SK-N-SH treated with all-trans-retinoic acid at 6 μM for 48 hours (cell line): Measurements from ENCODE around the gene CCDC85B.

Experiments
- ATAC-seq: fragments of 200-7000 bp; cut with Tn5 transposase; 3 replicates; pipeline ENCODE4 v1.9.1; 2020; ENCODE audit warnings: mild to moderate bottlenecking, moderate library complexity
- ARNTL ChIP-seq: fragments of 450-650 bp; formaldehyde crosslinking; IDR thresholded peaks from 2 replicates; pipeline ENCODE4 v1.5.0; 2020; ENCODE audit warnings: low read depth, mild to moderate bottlenecking, moderate library complexity, borderline replicate concordance
- BACH2 ChIP-seq: fragments of 250-450 bp; sonication (Bioruptor Pico); IDR thresholded peaks from 2 replicates; pipeline ENCODE4 v1.9.0; 2021; ENCODE audit warnings: mild to moderate bottlenecking, borderline replicate concordance
- CSDC2 ChIP-seq: fragments of 250-450 bp; sonication (Bioruptor Pico); IDR thresholded peaks from 2 replicates; pipeline ENCODE4 v1.5.0; 2020; ENCODE audit warnings: mild to moderate bottlenecking, moderate library complexity
- CSRNP3 ChIP-seq: fragments of 250-450 bp; sonication (Bioruptor Pico); IDR thresholded peaks from 2 replicates; pipeline ENCODE4 v1.5.1; 2021; ENCODE audit warnings: mild to moderate bottlenecking, moderate library complexity
- ESRRG ChIP-seq: fragments of 250-450 bp; sonication (Bioruptor Pico); IDR thresholded peaks from 2 replicates; pipeline ENCODE4 v1.6.1; 2021; ENCODE audit warnings: mild to moderate bottlenecking
- GLIS3 ChIP-seq: fragments of 250-450 bp; sonication (Bioruptor Pico); IDR thresholded peaks from 2 replicates; pipeline ENCODE4 v1.5.0; 2020; ENCODE audit warnings: mild to moderate bottlenecking, moderate library complexity
- ISL1 ChIP-seq: fragments of 250-450 bp; sonication (Bioruptor Pico); IDR thresholded peaks from 2 replicates; pipeline ENCODE4 v2.1.2; 2022; ENCODE audit warnings: mild to moderate bottlenecking, moderate library complexity
- OSR1 ChIP-seq: fragments of 250-450 bp; sonication (Bioruptor Pico); IDR thresholded peaks from 2 replicates; pipeline ENCODE4 v1.8.0; 2022; ENCODE audit warnings: moderate library complexity, mild to moderate bottlenecking, inconsistent platforms
- PATZ1 ChIP-seq: fragments of 250-450 bp; sonication (Bioruptor Pico); IDR thresholded peaks from 2 replicates; pipeline ENCODE4 v1.8.0; 2020; ENCODE audit warnings: mild to moderate bottlenecking, moderate library complexity, borderline replicate concordance
- POU6F1 ChIP-seq: fragments of 250-450 bp; sonication (Bioruptor Pico); IDR thresholded peaks from 2 replicates; pipeline ENCODE4 v1.8.0; 2021; ENCODE audit warnings: low read depth, mild to moderate bottlenecking, moderate library complexity, borderline replicate concordance
- PPARA ChIP-seq: fragments of 250-450 bp; sonication (Bioruptor Pico); IDR thresholded peaks from 2 replicates; pipeline ENCODE4 v1.5.0; 2020; ENCODE audit warnings: mild to moderate bottlenecking, borderline replicate concordance
- RARB ChIP-seq: fragments of 250-450 bp; sonication (Bioruptor Pico); IDR thresholded peaks from 2 replicates; pipeline ENCODE4 v1.8.0; 2021; ENCODE audit warnings: mild to moderate bottlenecking, moderate library complexity
- SNAI2 ChIP-seq: fragments of 250-450 bp; sonication (Bioruptor Pico); IDR thresholded peaks from 2 replicates; pipeline ENCODE4 v1.5.0; 2020; ENCODE audit warnings: mild to moderate bottlenecking, moderate library complexity
- TCF4 ChIP-seq: fragments of 250-450 bp; sonication (Bioruptor Pico); IDR thresholded peaks from 2 replicates; pipeline ENCODE4 v1.8.0; 2021; ENCODE audit warnings: mild to moderate bottlenecking, moderate library complexity, borderline replicate concordance
- TOX ChIP-seq: fragments of 250-450 bp; sonication (Bioruptor Pico); IDR thresholded peaks from 2 replicates; pipeline ENCODE4 v1.8.0; 2021; ENCODE audit warnings: mild to moderate bottlenecking, moderate library complexity, borderline replicate concordance
- TSHZ2 ChIP-seq: fragments of 250-450 bp; sonication (Bioruptor Pico); IDR thresholded peaks from 2 replicates; pipeline ENCODE4 v1.5.0; 2020; ENCODE audit warnings: mild to moderate bottlenecking, moderate library complexity
- ZC3H10 ChIP-seq: fragments of 250-450 bp; sonication (Bioruptor Pico); IDR thresholded peaks from 2 replicates; pipeline ENCODE4 v1.5.1; 2021; ENCODE audit warnings: mild to moderate bottlenecking, moderate library complexity
- ZFP3 ChIP-seq: fragments of 250-450 bp; sonication (Bioruptor Pico); IDR thresholded peaks from 2 replicates; pipeline ENCODE4 v1.5.0; 2020; ENCODE audit warnings: mild to moderate bottlenecking, moderate library complexity
- ZFP30 ChIP-seq: fragments of 450-650 bp; formaldehyde crosslinking; IDR thresholded peaks from 2 replicates; pipeline ENCODE4 v1.5.0; 2022; ENCODE audit warnings: mild to moderate bottlenecking, moderate library complexity
- ZNF565 ChIP-seq: fragments of 450-650 bp; formaldehyde crosslinking; conservative IDR thresholded peaks from 2 replicates; pipeline ENCODE4 v1.5.0; 2020; ENCODE audit warnings: low read depth, mild to moderate bottlenecking, moderate library complexity
- ZNF70 ChIP-seq: fragments of 450-650 bp; formaldehyde crosslinking; IDR thresholded peaks from 2 replicates; pipeline ENCODE4 v1.5.0; 2020; ENCODE audit warnings: mild to moderate bottlenecking, moderate library complexity
- ZNF8 ChIP-seq: fragments of 450-650 bp; formaldehyde crosslinking; IDR thresholded peaks from 2 replicates; pipeline ENCODE4 v1.5.0; 2020; ENCODE audit warnings: mild to moderate bottlenecking, moderate library complexity

CCDC85B gene

GRCh38 chr11:65903068-65903481 is 12.6 kb downstream of the CCDC85B start:
- TF ChIP-seq ZFP3 (CRISPR knock-in tag), result no peak
- no peak for TF ChIP-seq CSDC2 (CRISPR knock-in tag)
- no peak for TF ChIP-seq OSR1 (CRISPR knock-in tag)
- TF ChIP-seq ZC3H10, result no peak
- no peak for TF ChIP-seq RARB (CRISPR knock-in tag)
- no peak for TF ChIP-seq ISL1 (CRISPR knock-in tag)
- no peak for TF ChIP-seq BACH2 (CRISPR knock-in tag)
- no peak for TF ChIP-seq ZNF8 (CRISPR knock-in tag)
- no peak for TF ChIP-seq TSHZ2 (CRISPR knock-in tag)
- TF ChIP-seq GLIS3 (CRISPR knock-in tag), result no peak
- no peak for TF ChIP-seq ZNF565 (CRISPR knock-in tag)
- TF ChIP-seq ZFP30 (CRISPR knock-in tag), result no peak
- TF ChIP-seq ZNF70 (CRISPR knock-in tag), result no peak
- TF ChIP-seq POU6F1, result no peak
- peak; percentile 41 for ATAC-seq

- ATAC-seq, result no peak
- TF ChIP-seq ZC3H10 (no peak), ESRRG (CRISPR knock-in tag) (no peak), ZFP3 (CRISPR knock-in tag) (no peak), TCF4 (CRISPR knock-in tag) (no peak), GLIS3 (CRISPR knock-in tag) (no peak), ZNF70 (CRISPR knock-in tag) (no peak), PPARA (CRISPR knock-in tag) (no peak), ZNF565 (CRISPR knock-in tag) (no peak), CSRNP3 (CRISPR knock-in tag) (no peak), ISL1 (CRISPR knock-in tag) (no peak), TOX (no peak), OSR1 (CRISPR knock-in tag) (no peak), TSHZ2 (CRISPR knock-in tag) (no peak), ZFP30 (CRISPR knock-in tag) (no peak), POU6F1 (no peak), ARNTL (no peak)
Observed at GRCh38 chr11:65903715-65904114, 13.2 kb downstream of the CCDC85B start.

GRCh38 chr11:65906602-65907001 is 16.1 kb downstream of the CCDC85B start:
- no peak for ATAC-seq
- no peak for TF ChIP-seq OSR1 (CRISPR knock-in tag)
- TF ChIP-seq RARB (CRISPR knock-in tag), result no peak
- no peak for TF ChIP-seq GLIS3 (CRISPR knock-in tag)
- no peak for TF ChIP-seq ISL1 (CRISPR knock-in tag)
- no peak for TF ChIP-seq TCF4 (CRISPR knock-in tag)
- no peak for TF ChIP-seq ZC3H10
- TF ChIP-seq ESRRG (CRISPR knock-in tag), result no peak
- no peak for TF ChIP-seq ZNF70 (CRISPR knock-in tag)
- TF ChIP-seq TOX, result no peak
- no peak for TF ChIP-seq CSRNP3 (CRISPR knock-in tag)
- no peak for TF ChIP-seq SNAI2 (CRISPR knock-in tag)
- no peak for TF ChIP-seq ZFP3 (CRISPR knock-in tag)
- no peak for TF ChIP-seq PATZ1 (CRISPR knock-in tag)
- no peak for TF ChIP-seq CSDC2 (CRISPR knock-in tag)
